ENCODE results near the gene TBX4. TPM values are rescaled to one million over a fixed set of nuclear protein-coding genes. Genes with fewer than 3 reads are reported as not detected.

The TBX4 gene
- total RNA-seq, 4 donors from 2014 or later = 1.1 to 4.7 TPM; not detected in 2

DNA sequence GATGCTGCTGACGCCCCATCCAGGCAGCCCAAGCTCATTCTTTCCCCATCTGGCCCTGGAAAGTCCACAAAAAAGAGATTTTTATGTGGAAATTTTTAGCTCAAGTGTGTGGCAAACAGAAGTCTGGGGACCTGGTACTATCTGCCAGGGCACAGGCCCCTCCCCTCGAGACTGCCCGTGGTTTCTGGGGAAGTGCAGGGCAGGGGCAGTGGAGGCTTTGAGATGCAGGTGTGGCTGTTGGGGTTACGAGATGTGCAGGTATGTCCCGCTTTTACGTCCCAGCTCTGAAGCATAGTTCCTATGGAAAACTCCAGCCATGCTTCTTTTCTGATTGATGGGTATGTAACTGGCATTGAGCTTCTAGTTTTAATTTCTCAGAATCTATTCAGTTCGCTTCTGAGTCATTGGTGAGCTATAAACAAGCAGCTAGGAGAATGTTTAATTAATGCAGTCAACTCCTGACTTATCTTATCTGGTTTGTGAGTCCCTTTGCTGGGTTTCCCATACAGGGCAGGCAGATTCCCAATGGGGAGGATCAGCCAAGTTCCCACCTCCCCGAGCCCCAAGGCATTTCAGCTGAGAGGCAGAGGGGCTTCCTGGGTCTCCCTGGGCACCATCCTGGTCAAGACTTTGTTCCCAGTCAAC lies 16.2 kb downstream of the TBX4 start:
- TF ChIP-seq, protein P1, sequence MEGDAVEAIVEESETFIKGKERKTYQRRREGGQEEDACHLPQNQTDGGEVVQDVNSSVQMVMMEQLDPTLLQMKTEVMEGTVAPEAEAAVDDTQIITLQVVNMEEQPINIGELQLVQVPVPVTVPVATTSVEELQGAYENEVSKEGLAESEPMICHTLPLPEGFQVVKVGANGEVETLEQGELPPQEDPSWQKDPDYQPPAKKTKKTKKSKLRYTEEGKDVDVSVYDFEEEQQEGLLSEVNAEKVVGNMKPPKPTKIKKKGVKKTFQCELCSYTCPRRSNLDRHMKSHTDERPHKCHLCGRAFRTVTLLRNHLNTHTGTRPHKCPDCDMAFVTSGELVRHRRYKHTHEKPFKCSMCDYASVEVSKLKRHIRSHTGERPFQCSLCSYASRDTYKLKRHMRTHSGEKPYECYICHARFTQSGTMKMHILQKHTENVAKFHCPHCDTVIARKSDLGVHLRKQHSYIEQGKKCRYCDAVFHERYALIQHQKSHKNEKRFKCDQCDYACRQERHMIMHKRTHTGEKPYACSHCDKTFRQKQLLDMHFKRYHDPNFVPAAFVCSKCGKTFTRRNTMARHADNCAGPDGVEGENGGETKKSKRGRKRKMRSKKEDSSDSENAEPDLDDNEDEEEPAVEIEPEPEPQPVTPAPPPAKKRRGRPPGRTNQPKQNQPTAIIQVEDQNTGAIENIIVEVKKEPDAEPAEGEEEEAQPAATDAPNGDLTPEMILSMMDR (IDR thresholded peaks at IDR 0.05; ENCODE audit: low read depth) = no peak

GRCh38 chr17:61469474-61469873 lies 17.3 kb downstream of the TBX4 start:
- TF ChIP-seq, protein P1 (IDR thresholded peaks at IDR 0.05; ENCODE audit: low read depth) = no peak

- TF ChIP-seq, protein P1 (IDR thresholded peaks at IDR 0.05; ENCODE audit: low read depth) = no peak
These were observed 17.7 kb downstream of the TBX4 start for GRCh38 chr17:61469949-61470348.

- TF ChIP-seq, protein P1 (IDR thresholded peaks at IDR 0.05; ENCODE audit: low read depth) = no peak
These were observed 18.4 kb downstream of the TBX4 start for GRCh38 chr17:61470530-61471136.

GRCh38 chr17:61474235-61474927 lies 22.2 kb downstream of the TBX4 start:
- TF ChIP-seq, protein P1 (IDR thresholded peaks at IDR 0.05; ENCODE audit: low read depth) = no peak

GRCh38 chr17:61474934-61475333 lies 22.7 kb downstream of the TBX4 start:
- TF ChIP-seq, protein P1 (IDR thresholded peaks at IDR 0.05; ENCODE audit: low read depth) = no peak

- TF ChIP-seq, protein P1 (IDR thresholded peaks at IDR 0.05; ENCODE audit: low read depth) = no peak
These were observed 23.5 kb downstream of the TBX4 start for GRCh38 chr17:61475726-61476125.
